ENCODE data around the gene CS.
"Not testable (repeated sequence)": the region's sequence is repeated elsewhere in the genome, so short reads cannot be mapped to it uniquely, and the experiment has no call there.

Gene CS
- long read RNA-seq, donor 1, transcript CS-201 (11 exons, 2,975 nt), result major isoform, 22 of 29 reads
- long read RNA-seq, donor 1, partial matches to known transcripts, result 6 of 29 reads
- long read RNA-seq, donor 1, other reads (novel, unspliced or antisense), result 0 of 29 reads
- long read RNA-seq, donor 2, transcript CS-201 (11 exons, 2,975 nt), result major isoform, 13 of 20 reads
- long read RNA-seq, donor 2, partial matches to known transcripts, result 5 of 20 reads
- long read RNA-seq, donor 2, other reads (novel, unspliced or antisense), result 0 of 20 reads
- long read RNA-seq, donor 3, transcript CS-201 (11 exons, 2,975 nt), result major isoform, 15 of 17 reads
- long read RNA-seq, donor 3, partial matches to known transcripts, result 0 of 17 reads
- long read RNA-seq, donor 3, other reads (novel, unspliced or antisense), result 0 of 17 reads
- long read RNA-seq, donor 4, transcript CS-201 (11 exons, 2,975 nt), result major isoform, 21 of 36 reads
- long read RNA-seq, donor 4, partial matches to known transcripts, result 14 of 36 reads
- long read RNA-seq, donor 4, other reads (novel, unspliced or antisense), result 0 of 36 reads
- long read RNA-seq, donor 5, transcript CS-201 (11 exons, 2,975 nt), result major isoform, 31 of 34 reads
- long read RNA-seq, donor 5, partial matches to known transcripts, result 0 of 34 reads
- long read RNA-seq, donor 5, other reads (novel, unspliced or antisense), result 0 of 34 reads
- long read RNA-seq, donor 6, transcript CS-201 (11 exons, 2,975 nt), result major isoform, 22 of 33 reads
- long read RNA-seq, donor 6, partial matches to known transcripts, result 11 of 33 reads
- long read RNA-seq, donor 6, other reads (novel, unspliced or antisense), result 0 of 33 reads
- long read RNA-seq, donor 7, transcript CS-201 (11 exons, 2,975 nt), result major isoform, 42 of 73 reads
- long read RNA-seq, donor 7, partial matches to known transcripts, result 28 of 73 reads
- long read RNA-seq, donor 7, other reads (novel, unspliced or antisense), result 0 of 73 reads
- long read RNA-seq, donor 8, transcript CS-201 (11 exons, 2,975 nt), result major isoform, 26 of 27 reads
- long read RNA-seq, donor 8, partial matches to known transcripts, result 0 of 27 reads
- long read RNA-seq, donor 8, other reads (novel, unspliced or antisense), result 0 of 27 reads

DNA sequence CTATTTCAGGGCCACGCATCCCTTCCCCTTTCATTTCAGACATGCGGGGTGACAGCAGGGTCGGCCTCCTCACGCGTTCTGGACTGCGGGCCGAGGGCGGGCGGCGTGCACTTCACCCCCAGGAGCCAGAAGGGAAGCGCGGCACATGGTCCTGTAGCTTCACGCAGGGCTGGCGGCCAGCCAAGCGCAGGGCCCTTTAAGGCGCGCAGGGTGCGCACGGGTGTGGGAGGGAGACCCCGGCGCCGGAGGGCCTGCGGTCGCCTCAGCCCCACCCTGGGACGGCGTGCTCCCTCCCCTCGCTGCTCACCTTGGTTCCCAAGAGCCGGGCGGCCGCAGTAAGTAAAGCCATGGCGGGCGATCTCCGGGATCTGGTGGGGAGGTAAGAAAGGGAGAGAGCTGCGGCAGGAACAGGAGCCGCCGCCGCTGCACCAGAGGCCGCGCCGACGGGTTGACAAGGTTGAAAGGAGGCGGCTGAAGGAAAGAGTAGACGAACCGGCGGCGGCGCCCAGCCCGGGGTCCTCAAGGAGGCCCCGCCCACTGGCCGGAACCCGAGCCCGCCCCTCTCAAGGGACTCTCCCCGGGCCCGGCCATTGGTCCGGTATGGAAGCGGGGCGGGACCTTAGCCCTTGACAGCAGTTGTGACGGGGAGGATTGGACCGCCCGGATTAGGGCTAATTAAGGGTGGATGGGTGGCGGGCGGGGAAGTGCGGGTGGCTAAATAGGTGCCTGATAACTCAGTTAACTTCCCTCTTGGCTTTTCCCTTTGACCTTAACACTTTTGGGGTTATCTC is at the start of gene CS:
Gene CS, minus strand, starts transcription at position 478 of the 791 bp plus-strand sequence. Its CDS starts 129 bp downstream, at position 349.
- peak; percentile 98 for DNase-seq

DNA sequence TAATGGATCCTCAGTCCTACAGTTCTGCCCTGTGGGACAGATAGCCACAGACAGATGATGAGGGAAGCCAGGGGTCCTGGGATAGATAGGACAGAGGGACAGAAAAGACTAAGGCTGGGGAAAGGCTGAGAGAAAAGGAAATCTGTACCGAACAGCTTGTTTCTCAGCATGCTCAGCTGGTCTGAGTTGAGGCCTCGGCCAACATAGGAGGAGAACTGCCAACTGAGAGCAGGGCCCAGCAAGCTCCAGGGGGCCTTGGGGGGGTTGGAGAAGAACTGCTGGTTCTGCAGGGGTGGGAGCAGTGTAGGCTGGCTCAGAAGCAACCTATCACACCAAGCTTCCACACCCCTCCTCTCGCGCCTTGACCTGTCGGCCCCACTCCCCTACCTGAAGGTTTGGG is 48.6 kb upstream of the CS start:
- no peak for DNase-seq

DNA sequence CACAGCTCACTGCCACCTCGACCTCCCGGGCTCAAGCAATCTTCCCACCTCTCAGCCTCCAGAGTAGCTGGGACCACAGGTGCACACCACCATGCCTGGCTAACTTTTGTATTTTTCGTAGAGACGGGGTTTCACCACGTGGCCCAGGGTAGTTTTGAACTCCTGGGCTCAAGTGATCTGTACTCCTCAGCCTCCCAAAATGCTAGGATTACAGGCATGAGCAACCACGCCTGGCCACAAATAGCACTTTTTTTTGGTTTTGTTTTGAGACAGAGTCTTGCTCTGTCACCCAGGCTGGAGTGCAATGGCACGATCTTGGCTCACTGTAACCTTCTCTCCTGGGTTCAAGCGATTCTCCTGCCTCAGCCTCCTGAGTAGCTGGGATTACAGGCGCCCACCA is 47.1 kb upstream of the CS start:
- not testable (repeated sequence) for DNase-seq

DNA sequence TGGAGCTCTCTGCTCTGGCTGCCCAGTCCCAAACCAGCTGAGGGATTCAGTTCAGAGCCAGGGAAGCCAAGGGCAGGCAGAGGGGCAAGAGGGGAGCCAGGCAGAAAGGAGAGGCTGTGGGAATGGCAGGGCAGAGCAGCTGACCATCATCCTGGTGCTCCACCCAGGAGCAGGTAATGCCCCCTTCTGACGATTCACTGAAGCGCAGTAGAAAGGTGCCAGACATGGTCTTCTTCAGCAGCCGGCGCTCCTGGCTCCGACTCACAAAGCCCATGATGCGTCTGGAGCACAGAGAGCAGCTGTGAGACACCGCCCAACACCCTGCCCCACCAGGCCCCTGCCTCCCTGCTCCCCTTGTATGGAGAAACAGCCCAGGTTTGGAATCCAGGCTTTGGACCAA is 46.5 kb upstream of the CS start:
- DNase-seq, result no peak

DNA sequence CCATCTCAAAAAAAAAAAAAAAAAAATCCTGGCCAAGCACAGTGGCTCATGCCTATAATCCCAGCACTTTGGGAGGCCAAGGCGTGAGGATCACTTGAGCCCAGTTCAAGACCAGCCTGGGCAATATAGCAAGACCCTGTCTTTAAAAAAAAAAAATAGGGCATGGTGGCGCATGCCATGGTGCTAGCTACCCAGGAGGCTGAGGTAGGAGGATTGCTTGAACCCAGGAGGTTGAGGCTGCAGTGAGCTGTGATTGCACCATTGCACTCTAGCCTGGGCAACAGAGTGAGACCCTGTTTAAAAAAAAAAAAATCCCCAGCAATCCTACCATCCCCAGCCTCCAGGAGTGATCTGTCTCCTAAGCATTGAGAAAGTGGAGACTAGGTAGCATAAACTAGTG is 42.2 kb upstream of the CS start:
- DNase-seq, result not testable (repeated sequence)

DNA sequence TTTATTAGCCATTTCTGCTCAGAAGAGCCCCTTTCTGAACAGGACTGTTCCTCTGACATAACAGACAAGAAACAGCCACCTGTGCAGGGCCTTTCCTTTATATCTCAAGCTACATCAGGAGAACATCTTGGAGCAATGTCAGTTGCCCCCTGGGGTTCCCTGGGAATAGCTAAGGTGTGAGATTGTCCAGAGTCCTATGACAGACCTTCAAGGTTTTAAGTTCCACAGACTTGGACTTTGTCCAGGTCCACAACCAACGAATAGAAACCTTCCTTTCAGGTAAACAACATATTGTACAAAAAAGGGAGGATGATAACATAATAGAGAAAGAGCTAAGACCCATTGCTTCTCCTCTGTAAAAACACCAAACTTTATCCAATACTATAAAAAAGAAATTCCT is 41.5 kb upstream of the CS start:
- DNase-seq, result no peak

DNA sequence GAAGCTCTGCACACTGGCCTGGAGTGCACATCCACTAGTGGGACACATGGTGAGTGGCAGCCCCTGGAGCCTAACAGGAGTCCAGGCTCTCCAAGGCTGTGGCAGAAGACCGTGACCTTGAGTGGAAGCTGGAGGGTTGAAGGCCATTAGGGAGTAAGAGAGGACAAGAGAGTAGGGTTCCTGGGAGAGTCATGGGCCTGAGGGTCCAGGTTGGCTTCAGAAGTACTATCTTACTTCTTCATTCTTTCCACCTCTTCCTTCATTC is 39.0 kb upstream of the CS start:
- DNase-seq, result no peak

DNA sequence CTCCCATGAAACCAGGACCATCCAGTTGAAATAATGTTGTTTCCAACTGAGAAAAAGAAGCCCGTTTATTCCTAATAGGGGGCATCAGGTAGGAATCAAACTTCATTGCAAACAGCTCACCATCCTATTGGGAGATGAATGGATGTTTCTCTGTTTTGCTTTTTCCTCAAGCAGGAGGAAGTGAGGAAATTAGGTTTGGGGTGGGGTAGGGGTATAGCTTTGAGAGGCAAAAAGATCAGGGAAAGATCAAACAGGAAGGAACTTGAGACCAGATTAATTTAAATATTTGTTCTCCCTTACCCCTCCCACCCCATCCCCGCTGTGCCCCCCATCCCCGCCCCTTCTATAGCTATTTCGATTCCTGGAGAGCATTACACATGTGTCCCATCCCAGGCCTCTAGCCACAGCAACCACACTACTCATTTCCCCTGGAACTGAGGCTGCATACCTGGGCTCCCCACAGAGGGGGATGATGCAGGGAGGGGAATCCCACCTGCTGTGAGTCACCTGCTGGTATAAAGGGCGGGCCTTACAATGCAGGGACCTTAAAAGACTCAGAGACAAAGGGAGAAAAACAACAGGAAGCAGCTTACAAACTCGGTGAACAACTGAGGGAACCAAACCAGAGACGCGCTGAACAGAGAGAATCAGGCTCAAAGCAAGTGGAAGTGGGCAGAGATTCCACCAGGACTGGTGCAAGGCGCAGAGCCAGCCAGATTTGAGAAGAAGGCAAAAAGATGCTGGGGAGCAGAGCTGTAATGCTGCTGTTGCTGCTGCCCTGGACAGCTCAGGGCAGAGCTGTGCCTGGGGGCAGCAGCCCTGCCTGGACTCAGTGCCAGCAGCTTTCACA is 38.4 kb upstream of the CS start, which contains the start of gene IL23A:
Gene IL23A, plus strand, starts transcription at position 577 of the 850 bp plus-strand sequence. Its CDS starts 161 bp downstream, at position 738.
- DNase-seq, result no peak

DNA sequence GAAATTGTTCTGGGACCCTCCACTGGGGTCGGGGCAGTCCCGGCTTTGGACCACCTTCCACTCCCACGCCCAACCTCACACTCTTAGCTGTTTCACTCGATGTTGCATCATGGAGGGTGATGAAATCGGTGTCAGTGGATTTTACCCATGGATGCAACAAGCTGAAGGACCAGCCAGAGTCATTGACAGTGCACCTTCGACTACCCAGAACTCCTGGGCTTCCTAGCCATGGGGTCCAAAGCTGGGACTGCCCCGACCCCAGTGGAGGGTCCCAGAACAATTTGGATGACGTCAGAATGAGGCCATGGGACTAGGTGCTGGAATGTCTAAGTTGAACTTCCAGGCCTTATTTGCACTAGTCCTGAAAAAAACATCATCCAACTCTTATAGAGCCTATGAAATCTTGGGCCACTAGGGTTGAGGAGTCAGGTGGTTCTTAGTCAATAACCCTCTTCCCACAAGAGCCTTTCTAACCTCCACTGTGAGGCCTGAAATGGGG is 37.7 kb upstream of the CS start:
- no peak for DNase-seq

DNA sequence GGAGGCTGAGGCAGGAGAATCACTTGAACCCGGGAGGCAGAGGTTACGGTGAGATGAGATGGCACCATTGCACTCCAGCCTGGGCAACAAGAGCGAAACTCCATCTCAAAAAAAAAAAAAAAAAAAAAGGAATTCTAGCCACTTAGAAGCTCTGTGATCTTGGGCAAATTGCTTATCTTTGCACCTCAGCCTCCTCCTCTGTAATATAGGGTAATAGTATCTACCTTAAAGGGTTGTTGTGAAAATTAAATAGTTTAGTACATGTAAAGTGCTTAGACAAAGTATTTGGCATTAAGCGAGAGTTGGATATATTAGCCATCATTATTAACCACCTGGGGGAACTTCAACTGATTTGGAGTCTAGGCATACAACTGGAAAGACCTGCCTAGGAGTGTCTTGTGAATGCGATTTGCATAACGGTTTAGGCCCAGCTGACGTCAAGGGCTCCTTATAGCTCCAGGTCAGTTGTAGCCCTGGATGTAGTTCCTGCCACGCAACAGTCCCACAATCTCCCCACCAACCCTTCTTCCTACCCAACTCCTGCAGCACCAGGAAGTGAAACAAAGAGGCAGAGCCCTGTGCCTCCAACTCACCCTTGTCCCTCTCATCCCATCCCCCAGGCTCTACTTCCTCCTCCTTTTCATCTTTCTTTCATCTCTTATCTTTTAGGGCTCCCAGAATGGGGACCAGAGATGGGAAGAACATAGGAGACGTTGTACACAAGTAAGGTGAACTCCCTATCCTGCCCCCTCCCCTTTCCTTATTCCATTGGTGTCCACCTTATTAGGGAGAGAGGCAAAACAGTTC is 36.4 kb upstream of the CS start:
- DNase-seq, result no peak

DNA sequence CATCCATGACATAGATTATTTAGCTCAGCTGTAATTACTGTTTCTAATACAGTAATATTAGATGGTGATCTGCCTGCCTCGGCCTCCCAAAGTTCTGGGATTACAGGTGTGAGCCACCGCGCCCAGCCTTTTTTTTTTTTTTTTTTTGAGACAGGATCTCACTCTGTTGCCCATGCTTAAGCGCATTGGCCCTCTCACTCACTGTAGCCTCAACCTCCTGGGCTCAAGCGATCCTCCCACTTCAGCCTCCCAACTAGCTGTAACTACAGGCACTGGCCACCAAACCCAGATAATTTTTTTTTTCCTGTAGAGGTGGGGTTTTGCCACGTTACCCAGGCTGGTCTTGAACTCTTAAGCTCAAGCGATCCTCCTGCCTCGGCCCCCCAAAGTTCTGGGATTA is 35.4 kb upstream of the CS start:
- not testable (repeated sequence) for DNase-seq

DNA sequence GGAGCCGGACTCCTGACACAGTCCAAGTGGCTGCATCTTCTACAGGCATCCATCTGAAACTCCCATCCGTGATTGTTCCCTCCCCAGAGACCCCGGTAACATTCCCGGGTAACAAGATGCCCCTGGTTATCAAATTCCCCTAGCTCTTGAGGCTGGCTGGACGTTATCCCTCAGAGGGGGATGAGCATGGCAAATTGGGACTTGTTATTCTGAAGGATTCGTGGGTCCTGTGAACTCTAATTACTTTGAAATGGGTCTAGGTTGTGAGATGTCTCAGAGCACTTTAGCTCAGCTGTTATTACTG is 34.3 kb upstream of the CS start:
- no peak for DNase-seq

DNA sequence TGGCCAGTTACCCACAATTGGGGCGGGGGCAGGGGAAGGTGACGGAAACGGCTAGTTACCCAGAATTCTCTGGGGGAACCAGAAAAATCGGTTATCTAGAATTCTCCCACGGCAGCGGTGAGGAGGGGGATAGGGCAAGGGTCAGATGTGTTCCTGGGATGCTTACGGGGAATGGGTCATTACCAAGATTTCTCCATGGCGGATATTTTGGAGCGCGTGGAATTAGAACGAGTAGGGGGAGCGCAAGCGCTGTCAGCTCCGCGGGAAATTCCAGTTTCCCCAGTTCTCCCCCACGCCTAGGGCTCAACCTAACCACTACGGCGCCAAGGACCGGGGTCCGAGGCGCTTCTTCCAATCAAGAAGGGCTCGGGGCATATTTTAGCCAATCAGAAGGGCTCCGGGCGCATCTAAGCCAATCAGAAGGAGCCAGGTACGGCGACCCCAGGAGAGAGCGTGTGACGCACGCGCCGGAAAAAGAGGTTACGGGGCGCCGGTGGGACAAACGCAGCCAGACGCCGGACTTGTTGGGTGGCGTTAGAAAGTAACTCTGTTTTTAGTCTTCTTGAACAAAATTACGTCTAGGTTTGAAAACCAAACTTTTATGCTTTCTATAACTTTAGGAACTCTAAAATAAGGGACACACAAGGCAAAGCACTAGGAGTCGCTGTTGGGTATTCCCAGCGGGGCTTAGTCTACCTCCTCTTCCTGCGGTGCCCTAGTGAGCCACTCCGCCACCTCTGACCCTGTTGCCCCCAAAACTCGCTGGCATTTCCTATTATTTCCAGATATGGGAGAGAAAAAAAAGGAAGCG is 33.8 kb upstream of the CS start, which contains the start of gene PAN2:
Gene PAN2, minus strand, starts transcription at position 322 of the 811 bp plus-strand sequence. CDS start 906 bp downstream, outside the sequence.
- peak; percentile 95 for DNase-seq

DNA sequence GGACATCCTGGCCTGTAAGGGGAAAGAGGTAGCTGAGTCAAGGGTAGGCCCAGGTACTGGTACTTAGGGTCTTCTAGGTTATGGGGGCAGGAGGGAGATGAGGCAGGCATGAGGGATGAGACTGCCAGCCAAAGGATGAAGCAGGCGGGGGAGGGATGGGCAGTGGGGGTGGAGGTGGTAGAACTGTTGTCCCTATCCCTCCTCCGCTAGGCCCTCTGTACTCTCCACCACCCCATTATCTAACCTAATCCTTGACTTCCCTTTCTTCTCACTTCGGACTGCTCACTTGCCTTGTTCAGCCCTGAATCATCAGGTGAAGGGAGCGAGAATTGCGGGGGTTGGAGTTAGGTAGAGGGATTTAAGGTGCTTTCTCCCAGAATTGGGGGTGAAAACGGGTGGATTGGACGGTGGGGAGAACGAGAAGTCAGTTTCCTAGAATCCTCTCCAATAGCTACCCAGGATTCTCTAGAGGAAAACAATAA is 33.1 kb upstream of the CS start:
- DNase-seq, result no peak

DNA sequence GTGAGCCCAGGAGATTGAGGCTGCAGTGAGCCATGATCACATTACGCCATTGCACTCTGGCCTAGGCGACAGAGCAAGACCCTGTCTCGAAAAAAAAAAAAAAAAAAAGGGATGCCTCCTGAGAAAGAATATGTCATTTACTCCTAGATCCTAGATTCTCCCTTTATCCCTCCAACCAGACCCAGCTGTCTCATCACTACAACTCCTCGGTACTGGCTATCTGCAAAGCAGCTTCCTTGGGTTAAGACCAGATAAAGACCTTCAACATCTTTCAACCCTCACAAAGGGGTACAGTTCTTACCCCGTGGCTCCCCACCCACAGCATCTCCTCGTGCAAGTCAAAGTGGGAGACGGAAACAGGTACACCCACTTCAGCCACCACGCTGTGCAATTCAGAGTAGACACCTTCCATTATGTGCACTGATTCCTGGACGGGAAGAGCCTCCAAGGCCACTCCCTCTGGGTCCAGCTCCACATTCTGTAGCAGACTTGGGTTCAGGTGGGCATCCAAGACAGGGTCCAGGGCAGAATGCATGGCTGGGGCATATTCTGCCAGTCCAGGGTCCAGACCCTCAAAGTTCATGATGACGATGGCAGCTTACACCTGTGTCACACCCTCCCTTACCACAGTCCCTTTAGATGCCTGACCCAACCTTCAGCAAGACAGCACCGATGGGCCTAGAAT is 32.5 kb upstream of the CS start:
- DNase-seq, result peak; percentile 18

DNA sequence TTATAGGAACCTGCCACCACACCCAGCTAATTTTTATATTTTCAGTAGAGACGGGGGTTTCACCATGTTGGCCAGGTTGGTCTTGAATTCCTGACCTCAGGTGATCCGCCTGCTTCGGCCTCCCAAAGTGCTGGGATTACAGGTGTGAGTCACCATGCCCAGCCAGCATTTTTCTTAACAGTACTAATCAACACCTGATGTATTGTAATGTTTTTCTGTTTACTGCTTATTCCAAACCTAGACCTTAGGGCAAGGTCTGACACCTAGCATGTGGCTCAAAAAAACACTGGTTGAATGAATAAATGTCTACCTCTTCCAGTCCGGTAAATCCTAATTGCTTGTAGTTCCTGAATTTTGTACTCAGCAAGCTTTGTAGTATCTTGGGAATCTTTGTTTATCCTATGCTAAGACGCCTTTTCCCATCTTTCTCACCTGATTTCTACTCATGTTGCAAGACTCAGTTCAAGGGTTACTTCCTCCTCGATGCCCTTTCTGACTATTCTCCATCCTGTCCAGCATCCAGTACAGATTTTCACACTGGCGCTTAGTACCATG is 30.9 kb upstream of the CS start:
- no peak for DNase-seq

DNA sequence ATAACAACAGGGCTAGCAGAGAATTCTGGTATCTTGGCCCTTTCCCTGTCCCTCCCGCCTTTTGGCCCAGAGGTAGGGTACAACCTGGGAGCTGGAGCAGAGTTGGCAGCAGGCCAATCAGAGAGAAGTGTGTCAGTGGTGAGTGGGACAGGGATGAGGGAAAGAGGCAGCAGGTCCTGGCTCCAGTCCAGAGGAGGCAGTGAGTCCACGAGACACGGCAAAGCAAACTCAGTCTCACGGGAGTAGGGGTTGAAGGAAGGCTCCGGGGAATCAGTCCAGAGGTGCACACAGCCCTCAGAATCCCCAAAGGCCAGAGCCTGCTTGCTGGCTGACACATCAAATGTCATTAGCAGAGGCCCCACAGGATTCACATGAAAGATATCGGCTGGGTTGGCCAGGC is 26.4 kb upstream of the CS start:
- DNase-seq, result no peak

DNA sequence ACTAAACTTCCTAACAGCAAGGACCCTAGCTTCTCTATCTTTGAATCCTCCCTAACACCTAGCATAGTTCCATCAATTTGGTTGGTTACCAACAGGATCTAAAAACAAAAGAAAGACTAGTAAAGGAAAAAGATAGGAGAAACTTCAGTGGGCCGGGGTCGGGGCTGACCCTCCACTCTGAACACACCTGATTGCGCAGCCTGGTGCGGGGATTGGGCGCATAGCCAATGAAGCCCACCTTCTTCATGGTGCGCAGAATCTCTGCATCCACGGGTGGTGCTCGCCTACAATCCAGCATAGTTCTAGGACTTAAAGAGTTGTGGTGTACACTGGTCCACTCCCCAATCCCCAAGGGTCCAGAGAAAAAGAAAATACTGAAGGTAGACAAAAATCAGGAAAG is 26.0 kb upstream of the CS start:
- DNase-seq, result no peak
